HK-2 (cell line): Measurements from ENCODE around the gene FIG4.
"Not testable (repeated sequence)": the region's sequence is repeated elsewhere in the genome, so short reads cannot be mapped to it uniquely, and the experiment has no call there.

Source experiments
- DNase-seq: peaks from one replicate; pipeline ENCODE4 v3.0.0-alpha.2; 2018; ENCODE audit not compliant: unreplicated experiment

Gene FIG4

DNA sequence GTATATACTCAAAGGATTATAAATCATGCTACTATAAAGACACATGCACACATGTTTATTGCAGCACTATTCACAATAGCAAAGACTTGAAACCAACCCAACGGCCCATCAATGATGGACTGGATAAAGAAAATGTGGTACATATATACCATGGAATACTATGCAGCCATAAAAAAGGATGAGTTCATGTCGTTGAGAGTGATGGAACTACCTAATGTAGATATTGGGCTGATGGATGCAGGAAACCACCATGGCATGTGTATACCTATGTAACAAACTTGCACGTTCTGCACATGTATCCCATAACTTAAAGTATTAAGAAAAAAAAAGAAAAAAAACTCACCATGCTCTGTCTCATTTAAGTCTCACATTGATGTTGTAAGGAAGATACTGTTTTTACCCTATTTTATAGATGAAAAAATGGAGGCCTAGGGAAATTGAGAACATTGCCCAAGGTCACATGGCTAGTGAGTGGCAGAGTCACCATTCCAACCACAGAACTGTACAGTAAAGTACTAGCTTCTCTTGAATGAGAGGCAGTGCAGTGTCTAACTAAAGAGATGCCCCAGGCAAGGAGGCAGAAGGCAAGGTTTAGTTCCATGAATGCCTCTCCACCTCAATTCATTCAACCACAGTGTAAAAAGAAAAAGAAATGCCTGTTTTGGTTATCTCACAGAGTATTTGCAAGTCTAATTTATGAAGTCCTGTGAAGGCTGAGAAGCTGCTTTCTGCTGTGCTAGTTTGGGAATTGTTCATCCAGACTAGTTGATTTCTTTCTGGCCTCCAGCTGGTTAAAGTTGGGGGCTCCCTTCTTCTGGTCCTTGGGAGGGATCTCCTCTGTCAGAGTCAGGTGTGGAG lies 68.2 kb downstream of the FIG4 start:
- no peak for DNase-seq

DNA sequence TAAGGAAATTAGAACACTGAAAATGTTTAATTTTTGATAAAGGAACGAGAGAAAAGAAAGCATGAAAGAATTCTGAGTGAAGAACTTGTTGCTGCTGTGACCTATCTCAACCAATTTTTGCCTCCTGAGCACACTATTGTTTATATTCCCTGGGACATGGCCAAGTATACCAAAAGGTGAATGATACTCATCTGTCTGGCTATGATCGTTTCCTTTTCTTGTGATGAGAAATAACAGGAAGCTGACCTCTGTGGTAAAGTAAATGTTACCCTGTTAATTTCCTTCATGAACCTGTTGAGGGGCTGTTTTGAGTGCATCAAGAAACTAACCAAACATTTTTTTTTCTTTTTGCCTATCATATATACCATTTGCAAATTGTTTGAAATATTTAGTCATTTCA lies 69.1 kb downstream of the FIG4 start:
- DNase-seq = no peak

DNA sequence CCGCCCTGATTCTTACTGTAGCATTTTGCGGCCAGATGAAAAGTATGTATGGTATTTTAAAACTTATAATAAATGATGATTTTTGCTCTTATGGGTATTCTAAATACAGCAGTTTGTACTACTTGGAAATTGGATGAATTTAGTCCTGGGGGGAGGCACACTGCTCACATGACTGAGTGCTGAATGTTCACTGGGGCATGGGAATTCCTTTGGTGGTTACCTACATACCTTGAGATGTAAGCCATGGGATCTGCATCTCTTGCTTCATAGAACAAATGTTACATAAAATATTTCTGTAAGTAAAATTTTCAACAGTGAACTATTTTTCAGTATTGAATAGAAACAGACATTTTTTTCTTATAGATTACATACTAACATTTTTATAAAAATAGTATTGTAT lies 71.1 kb downstream of the FIG4 start:
- no peak for DNase-seq

GRCh38 chr6:109762769-109763441 lies 71.8 kb downstream of the FIG4 start:
- DNase-seq = no peak

- no peak for DNase-seq
Observed at GRCh38 chr6:109766167-109766566, 75.1 kb downstream of the FIG4 start.

DNA sequence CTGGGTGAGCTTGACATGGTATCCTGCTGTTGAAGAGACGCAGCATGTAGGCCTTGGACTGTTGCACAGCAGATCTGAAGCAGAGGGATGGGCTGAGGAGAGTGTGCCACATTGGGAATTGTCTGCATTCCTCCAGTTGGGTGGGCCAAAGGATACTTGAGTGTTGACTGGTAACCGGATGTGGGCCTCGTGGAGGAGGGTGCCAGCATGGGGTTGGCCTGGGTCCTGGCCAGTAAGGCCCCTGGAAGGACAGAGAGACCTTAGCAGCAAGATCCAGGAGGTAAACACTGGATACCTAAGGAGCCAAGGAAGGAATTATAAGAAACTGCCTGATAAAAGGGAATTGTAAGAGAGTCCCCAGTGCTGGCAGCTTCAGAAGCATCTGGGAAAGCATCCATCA lies 76.9 kb downstream of the FIG4 start:
- no peak for DNase-seq

DNA sequence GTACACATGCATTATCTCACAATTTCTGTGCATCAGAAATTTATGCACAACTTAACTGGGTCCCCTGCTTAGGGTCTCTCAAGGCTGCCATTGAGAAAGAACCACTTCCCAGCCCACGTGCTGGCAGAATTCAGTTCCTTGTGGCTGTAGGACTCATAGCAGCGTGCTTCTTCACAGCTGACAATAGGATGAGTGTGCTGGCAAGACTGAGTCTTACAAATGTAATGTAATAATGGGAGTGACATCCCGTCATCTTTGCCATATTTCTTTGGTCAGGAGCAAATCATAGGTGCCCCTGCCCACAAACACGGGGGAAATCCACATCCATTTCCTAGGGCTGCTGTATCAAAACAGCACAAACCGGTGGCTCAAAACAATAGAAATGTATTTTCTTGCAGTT lies 77.4 kb downstream of the FIG4 start:
- no peak for DNase-seq

DNA sequence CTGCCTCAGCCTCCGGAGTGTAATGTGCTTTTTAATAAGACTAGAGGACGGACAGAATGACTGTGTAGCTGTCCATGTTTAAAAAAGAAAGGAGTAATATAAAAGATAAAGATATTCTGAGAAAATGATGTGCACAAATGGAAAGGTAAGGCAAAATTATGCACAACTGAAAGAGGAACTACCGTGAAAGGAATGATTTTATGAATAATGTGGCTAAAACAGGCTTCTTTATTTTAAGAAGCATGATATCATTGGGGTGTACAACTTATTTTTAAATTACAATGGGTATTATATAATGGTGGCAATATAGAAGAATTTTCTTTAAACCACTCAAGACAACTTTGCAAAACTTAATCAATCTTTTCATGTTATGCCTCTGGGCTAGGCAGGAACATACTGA lies 78.1 kb downstream of the FIG4 start:
- no peak for DNase-seq

GRCh38 chr6:109770047-109770446 lies 79.0 kb downstream of the FIG4 start:
- DNase-seq = no peak

DNA sequence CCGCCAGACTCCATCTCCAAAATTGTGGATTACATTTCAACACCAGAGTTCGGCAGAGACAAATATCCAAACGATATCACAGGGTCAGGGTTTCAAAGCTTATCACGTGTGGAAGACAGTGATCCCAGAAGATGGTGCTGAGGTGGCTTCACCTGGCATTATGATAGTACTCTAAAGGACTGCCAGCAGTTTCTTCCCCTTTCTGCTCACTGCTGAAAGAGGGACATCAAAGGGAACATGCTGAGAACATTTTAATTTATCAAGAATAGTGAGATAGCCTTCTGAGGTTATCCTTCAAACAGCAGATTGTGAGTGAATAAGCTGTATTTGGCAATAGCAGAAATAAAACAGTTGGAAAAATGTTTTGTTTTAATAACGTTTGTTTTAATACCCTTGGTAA lies 79.7 kb downstream of the FIG4 start:
- no peak for DNase-seq

- not testable (repeated sequence) for DNase-seq
Observed at GRCh38 chr6:109771939-109772755, 81.1 kb downstream of the FIG4 start.

- DNase-seq = no peak
Observed at GRCh38 chr6:109772883-109773431, 81.9 kb downstream of the FIG4 start.

- no peak for DNase-seq
Observed at GRCh38 chr6:109781001-109781400, 89.9 kb downstream of the FIG4 start.

DNA sequence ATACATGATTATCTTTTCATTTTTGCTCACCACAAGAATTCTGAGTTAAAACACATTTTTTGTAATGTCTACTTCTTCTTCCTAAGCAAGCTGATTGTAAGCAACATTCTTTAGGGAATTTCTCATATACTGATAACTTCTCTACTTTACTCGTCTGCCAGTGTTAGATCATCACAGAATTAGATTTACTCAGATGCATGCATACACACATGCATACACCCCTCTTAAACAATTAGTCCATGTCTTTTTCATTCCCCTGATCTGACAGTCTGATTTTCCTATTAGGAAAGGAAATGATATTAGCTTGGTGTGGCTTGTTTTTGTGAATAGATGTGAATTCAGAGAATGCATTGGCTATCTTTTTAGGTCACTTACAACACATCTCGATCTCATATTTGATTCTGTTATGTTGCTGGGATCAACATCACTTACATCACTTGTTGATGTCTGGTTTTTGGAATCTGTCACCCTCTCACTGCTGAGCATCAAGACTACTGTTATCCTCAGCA lies 91.4 kb downstream of the FIG4 start:
- DNase-seq = no peak

GRCh38 chr6:109783250-109783986 lies 92.3 kb downstream of the FIG4 start:
- no peak for DNase-seq

DNA sequence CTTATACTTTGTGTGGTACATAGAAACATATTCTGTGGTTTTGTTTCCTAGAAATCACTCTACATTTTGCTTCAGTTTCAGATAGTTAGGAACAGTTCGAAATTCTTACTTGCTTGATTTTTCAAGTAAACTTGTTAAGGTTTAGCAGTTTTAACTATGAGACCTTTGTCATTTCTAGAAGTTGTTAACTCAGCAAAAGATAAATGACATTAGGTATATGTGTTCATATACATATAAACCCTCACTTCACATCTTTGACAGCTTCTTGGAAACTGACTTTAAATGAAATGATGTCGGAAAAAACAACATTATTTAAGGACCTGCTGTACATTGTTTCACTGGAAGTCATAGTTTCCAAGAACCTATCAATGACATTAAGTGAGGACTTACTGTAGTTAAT lies 96.2 kb downstream of the FIG4 start:
- no peak for DNase-seq

- DNase-seq = no peak
Observed at GRCh38 chr6:109788687-109789086, 97.6 kb downstream of the FIG4 start.

GRCh38 chr6:109790131-109790530 lies 99.0 kb downstream of the FIG4 start:
- no peak for DNase-seq

- DNase-seq = no peak
Observed at GRCh38 chr6:109791301-109791700, 100.2 kb downstream of the FIG4 start.

- no peak for DNase-seq
Observed at GRCh38 chr6:109793021-109793420, 101.9 kb downstream of the FIG4 start.

- DNase-seq = peak; percentile 34
Observed at GRCh38 chr6:109793792-109794191, 102.7 kb downstream of the FIG4 start.
